Endothelial cell of umbilical vein (primary cell): ENCODE measurements around the gene PTPN14. TPM values are rescaled to one million over a fixed set of nuclear protein-coding genes. Genes with fewer than 3 reads are reported as not detected.

Source experiments
- BruUV-seq: library from RNA; stranded (reverse); fragments of 400-500 nt; replicated peaks from 2 replicates; lab custom pipeline; 2021; lab: Mats Ljungman, UMichigan
- CTCF ChIA-PET: fragments of 300-600, 350-600 bp; sonication (Branson Sonifier 250); formaldehyde crosslinking; loops from one replicate; lab custom pipeline; 2021; ENCODE audit warnings: antibody characterized with exemption, inconsistent platforms; lab: Charles Lee
- POLR2A ChIA-PET: fragments of 300-600, 350-600 bp; sonication (Branson Sonifier 250); formaldehyde crosslinking; loops from one replicate; lab custom pipeline; 2021; ENCODE audit warnings: antibody characterized with exemption, inconsistent platforms; lab: Charles Lee
- DNase-seq: peaks from one replicate; pipeline ENCODE4 v3.0.0-alpha.2; 2011; ENCODE audit warnings: low read depth, low spot score
- FAIRE-seq: peaks from 2 replicates; lab custom pipeline; 2011; peaks lifted over from hg19 to GRCh38; lab: Jason Lieb, UNC
- H2AFZ ChIP-seq: 2 replicates; pipeline ENCODE4 v1.6.0; 2012; ENCODE audit warnings: low read depth, low read length, control low read depth, inconsistent platforms
- H3K27ac ChIP-seq: 2 replicates; pipeline ENCODE4 v1.5.1; 2011; ENCODE audit warnings: low read depth, mild to moderate bottlenecking, control low read depth, low read length, moderate library complexity; ENCODE audit not compliant: insufficient read depth
- H3K27me3 ChIP-seq, 2 experiments: 2 replicates each; pipeline versions ENCODE4 v1.6.0 to v1.6.1; 2011; ENCODE audit warnings: low read length in 2 of 2, mixed read lengths in 1 of 2; ENCODE audit not compliant: control insufficient read depth in 2 of 2, insufficient read depth in 2 of 2
- H3K36me3 ChIP-seq, 2 experiments: 2 replicates in 1 of 2; 3 replicates in 1 of 2; pipeline ENCODE4 v1.5.1; 2011; ENCODE audit warnings: low read length in 2 of 2, mild to moderate bottlenecking in 1 of 2, moderate library complexity in 1 of 2; ENCODE audit not compliant: control insufficient read depth in 2 of 2, insufficient read depth in 2 of 2; ENCODE audit errors: extremely low read depth in 1 of 2
- H3K4me1 ChIP-seq: 3 replicates; pipeline ENCODE4 v1.5.1; 2011; ENCODE audit warnings: mild to moderate bottlenecking, low read length; ENCODE audit not compliant: control insufficient read depth, insufficient read depth; ENCODE audit errors: extremely low read depth
- H3K4me2 ChIP-seq: 2 replicates; pipeline ENCODE4 v1.6.1; 2011; ENCODE audit warnings: low read length, control low read depth, mixed read lengths; ENCODE audit not compliant: insufficient read depth
- H3K4me3 ChIP-seq, 3 experiments: fragments of 200-600 bp in 1 of 3; sonication (generic), shearing (Covaris generic) in 1 of 3; replicated peaks in 1 of 3; 2 replicates each; pipeline ENCODE4 v1.5.1; 2011 to 2016; ENCODE audit warnings: control low read depth in 3 of 3, low read length in 3 of 3, mild to moderate bottlenecking in 2 of 3, inconsistent platforms in 1 of 3, low read depth in 1 of 3, moderate library complexity in 1 of 3; ENCODE audit not compliant: insufficient read depth in 1 of 3
- H3K79me2 ChIP-seq: 2 replicates; pipeline ENCODE4 v1.6.0; 2012; ENCODE audit warnings: low read length, inconsistent platforms; ENCODE audit not compliant: control insufficient read depth, insufficient read depth
- H3K9ac ChIP-seq: replicated peaks from 2 replicates; pipeline ENCODE3; 2011; ENCODE audit warnings: low read length, control low read depth; ENCODE audit not compliant: insufficient read depth; ENCODE audit errors: extremely low read depth
- H3K9me1 ChIP-seq: replicated peaks from 3 replicates; pipeline ENCODE4 v1.6.0; 2011; ENCODE audit warnings: mild to moderate bottlenecking, low read length; ENCODE audit not compliant: control insufficient read depth, insufficient read depth; ENCODE audit errors: extremely low read depth
- H3K9me3 ChIP-seq: replicated peaks from 2 replicates; pipeline ENCODE4 v1.5.1; 2012; ENCODE audit warnings: low read length, inconsistent platforms; ENCODE audit not compliant: control insufficient read depth, insufficient read depth
- H4K20me1 ChIP-seq: replicated peaks from 2 replicates; pipeline ENCODE3; 2011; ENCODE audit warnings: mild to moderate bottlenecking, low read length; ENCODE audit not compliant: control insufficient read depth, insufficient read depth; ENCODE audit errors: extremely low read depth
- CTCF ChIP-seq, 2 donors: IDR thresholded peaks; 1 replicate in 1 of 2; 2 replicates in 1 of 2; pipeline ENCODE4 v1.5.1; 2011; ENCODE audit warnings: low read length in 2 of 2, mild to moderate bottlenecking in 2 of 2, moderate library complexity in 2 of 2, control low read depth in 1 of 2, inconsistent platforms in 1 of 2, low read depth in 1 of 2; ENCODE audit not compliant: insufficient read depth in 1 of 2; ENCODE audit errors: extremely low read depth in 1 of 2
- EZH2 ChIP-seq: IDR thresholded peaks from 2 replicates; pipeline ENCODE4 v1.6.1; 2012; ENCODE audit warnings: borderline replicate concordance, low read depth, mild to moderate bottlenecking, moderate library complexity, low read length, inconsistent platforms; ENCODE audit not compliant: severe bottlenecking
- FOS ChIP-seq: IDR thresholded peaks from 2 replicates; pipeline ENCODE4 v1.6.1; 2011; ENCODE audit warnings: mild to moderate bottlenecking, low read length, moderate library complexity, borderline replicate concordance; ENCODE audit not compliant: insufficient read depth
- GATA2 ChIP-seq: IDR thresholded peaks from 2 replicates; pipeline ENCODE4 v1.7.0; 2011; ENCODE audit warnings: low read depth, mild to moderate bottlenecking, moderate library complexity, mixed read lengths, low read length; ENCODE audit not compliant: insufficient read length, insufficient read depth
- JUN ChIP-seq: IDR thresholded peaks from 2 replicates; pipeline ENCODE4 v1.6.1; 2011; ENCODE audit warnings: borderline replicate concordance, low read depth; ENCODE audit not compliant: insufficient read length, insufficient read depth
- MAX ChIP-seq: IDR thresholded peaks from 2 replicates; pipeline ENCODE4 v1.6.1; 2011; ENCODE audit not compliant: insufficient read depth, insufficient read length
- POLR2A ChIP-seq: IDR thresholded peaks from 2 replicates; pipeline ENCODE4 v1.6.1; 2012; ENCODE audit warnings: low read depth, mild to moderate bottlenecking, control low read depth, low read length
- POLR2AphosphoS5 ChIP-seq: IDR thresholded peaks from 2 replicates; pipeline ENCODE4 v1.6.1; 2012; ENCODE audit warnings: low read depth, mild to moderate bottlenecking, control low read depth, low read length, moderate library complexity; ENCODE audit not compliant: insufficient read depth
- dilution Hi-C: fragments of 300-500 bp; cut with MboI; formaldehyde crosslinking; loops from one replicate; pipeline ENCODE4 v1.15.0; 2019; ENCODE audit warnings: low sequenced_read_pairs; ENCODE audit not compliant: extremely low pct_ligation_motif_present
- intact Hi-C: fragments of 100-400 bp; cut with micrococcal nuclease; formaldehyde crosslinking; loops from one replicate; pipeline ENCODE4 v1.10.0; 2022
- polyA plus RNA-seq, 4 experiments: library from polyadenylated mRNA; depleted of rRNA in 3 of 4; stranded (reverse) in 3 of 4; unstranded in 1 of 4; fragments of >200 nt; gene quantifications; 2 replicates each; pipeline versions ENCODE4 v1.2.1 to v1.2.3, GENCODE V29; 2011 to 2012; ENCODE audit warnings: missing spikeins in 1 of 4
- total RNA-seq: library from RNA; stranded (reverse); gene quantifications from 2 replicates; pipeline ENCODE4 v1.2.3, GENCODE V29; 2021

PTPN14 gene
- total and polyA plus RNA-seq, 2 donors (not counting 3 experiments of a cell fraction or from before 2014, with no cell fraction given), result 18.5 to 93.0 TPM

GRCh38 chr1:214414691-214415090 lies 136.7 kb downstream of the PTPN14 start:
- no peak overlapping the region for H3K27ac ChIP-seq
- H3K9me3 ChIP-seq, result no peaks in the 10 kb centered on the region
- ChIA-PET CTCF (interaction anchor here (0.8 to 1.9 kb wide), 3 partner anchors 10 to 171 kb away, joined by 3 to 5 read pairs (median 4); no protein-coding TSS in a partner anchor), POLR2A (no interaction called here)
- H4K20me1 ChIP-seq, result no peaks in the 10 kb centered on the region
- H3K9ac ChIP-seq, result no peak overlapping the region
- dilution Hi-C loops (no loop called here), intact Hi-C loops (no loop called here)
- H3K79me2 ChIP-seq, result peaks cover 51% of the 10 kb centered on the region
- BruUV-seq, result no TSS peak
- peaks cover 0 to 7% of the 10 kb centered on the region in 2 experiments for H3K36me3 ChIP-seq
- no peak for TF ChIP-seq JUN
- TF ChIP-seq FOS, result no peak
- TF ChIP-seq GATA2, result no peak
- no peak for TF ChIP-seq MAX
- TF ChIP-seq POLR2A, result no peak
- no peak for TF ChIP-seq POLR2AphosphoS5
- no peak overlapping the region for H3K4me3 ChIP-seq
- no peak overlapping the region for H3K4me2 ChIP-seq
- no peak for DNase-seq
- H3K9me1 ChIP-seq, result no peaks in the 10 kb centered on the region
- H2AFZ ChIP-seq, result no peak overlapping the region
- H3K27me3 ChIP-seq, result no peaks in the 10 kb centered on the region
- FAIRE-seq, result no peak
- H3K4me1 ChIP-seq, result peaks cover 42% of the 10 kb centered on the region

GRCh38 chr1:214413315-214413714 lies 138.1 kb downstream of the PTPN14 start:
- Histone ChIP-seq H3K4me2 (no peak overlapping the region), H3K36me3 (peaks cover 0 to 7% of the 10 kb centered on the region in 2 experiments), H3K79me2 (peaks cover 41% of the 10 kb centered on the region), H3K27ac (no peak overlapping the region), H3K4me3 (no peak overlapping the region), H3K4me1 (peaks cover 31% of the 10 kb centered on the region), H3K27me3 (no peaks in the 10 kb centered on the region), H3K9me3 (no peaks in the 10 kb centered on the region), H4K20me1 (no peaks in the 10 kb centered on the region), H3K9ac (no peak overlapping the region), H2AFZ (no peak overlapping the region), H3K9me1 (no peaks in the 10 kb centered on the region)
- ChIA-PET CTCF (interaction anchor here (0.7 to 1.9 kb wide), 3 partner anchors 9 to 42 kb away, joined by 3 to 7 read pairs (median 5); no protein-coding TSS in a partner anchor), POLR2A (interaction anchor here (0.6 kb wide), 1 partner anchor 35 kb away, joined by 5 read pairs; no protein-coding TSS in a partner anchor)
- TF ChIP-seq EZH2 (no peak), CTCF (IDR thresholded peaks at IDR 0.05; ENCODE audit: extremely low read depth in 1 of 2, insufficient read depth in 1 of 2, low read depth in 1 of 2, low read length in 2 of 2) (no peak)
- FAIRE-seq, result no peak
- dilution Hi-C loops (no loop called here), intact Hi-C loops (no loop called here)
- BruUV-seq, result no TSS peak
- no peak for DNase-seq
